ENCODE data around the gene VWA1.
"Not testable (repeated sequence)": the region's sequence is repeated elsewhere in the genome, so short reads cannot be mapped to it uniquely, and the experiment has no call there.

DNA sequence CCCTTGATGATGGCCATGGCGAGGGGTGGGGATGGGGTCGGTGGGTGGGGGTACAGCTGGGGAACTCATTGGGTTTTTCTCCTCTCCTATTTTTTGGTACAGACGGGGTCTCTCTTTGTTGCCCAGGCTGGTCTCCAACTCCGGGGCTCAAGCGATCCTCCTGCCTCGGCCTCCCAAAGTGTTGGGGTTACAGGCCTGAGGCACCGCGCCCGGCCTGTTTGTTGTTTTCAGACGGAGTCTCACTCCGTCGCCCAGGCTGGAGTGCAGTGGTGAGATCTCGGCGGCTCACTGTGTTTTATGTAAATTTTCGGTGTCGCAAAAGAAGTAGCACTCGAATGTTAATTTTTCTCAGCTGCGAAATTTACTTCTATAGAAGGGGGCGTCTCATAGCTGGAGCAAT lies 11.1 kb downstream of the VWA1 start:
- TF ChIP-seq, protein P1, sequence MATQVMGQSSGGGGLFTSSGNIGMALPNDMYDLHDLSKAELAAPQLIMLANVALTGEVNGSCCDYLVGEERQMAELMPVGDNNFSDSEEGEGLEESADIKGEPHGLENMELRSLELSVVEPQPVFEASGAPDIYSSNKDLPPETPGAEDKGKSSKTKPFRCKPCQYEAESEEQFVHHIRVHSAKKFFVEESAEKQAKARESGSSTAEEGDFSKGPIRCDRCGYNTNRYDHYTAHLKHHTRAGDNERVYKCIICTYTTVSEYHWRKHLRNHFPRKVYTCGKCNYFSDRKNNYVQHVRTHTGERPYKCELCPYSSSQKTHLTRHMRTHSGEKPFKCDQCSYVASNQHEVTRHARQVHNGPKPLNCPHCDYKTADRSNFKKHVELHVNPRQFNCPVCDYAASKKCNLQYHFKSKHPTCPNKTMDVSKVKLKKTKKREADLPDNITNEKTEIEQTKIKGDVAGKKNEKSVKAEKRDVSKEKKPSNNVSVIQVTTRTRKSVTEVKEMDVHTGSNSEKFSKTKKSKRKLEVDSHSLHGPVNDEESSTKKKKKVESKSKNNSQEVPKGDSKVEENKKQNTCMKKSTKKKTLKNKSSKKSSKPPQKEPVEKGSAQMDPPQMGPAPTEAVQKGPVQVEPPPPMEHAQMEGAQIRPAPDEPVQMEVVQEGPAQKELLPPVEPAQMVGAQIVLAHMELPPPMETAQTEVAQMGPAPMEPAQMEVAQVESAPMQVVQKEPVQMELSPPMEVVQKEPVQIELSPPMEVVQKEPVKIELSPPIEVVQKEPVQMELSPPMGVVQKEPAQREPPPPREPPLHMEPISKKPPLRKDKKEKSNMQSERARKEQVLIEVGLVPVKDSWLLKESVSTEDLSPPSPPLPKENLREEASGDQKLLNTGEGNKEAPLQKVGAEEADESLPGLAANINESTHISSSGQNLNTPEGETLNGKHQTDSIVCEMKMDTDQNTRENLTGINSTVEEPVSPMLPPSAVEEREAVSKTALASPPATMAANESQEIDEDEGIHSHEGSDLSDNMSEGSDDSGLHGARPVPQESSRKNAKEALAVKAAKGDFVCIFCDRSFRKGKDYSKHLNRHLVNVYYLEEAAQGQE (IDR thresholded peaks at IDR 0.05; ENCODE audit: low read depth, low read length) = not testable (repeated sequence)
- TF ChIP-seq RCOR1 (IDR thresholded peaks at IDR 0.05; ENCODE audit: low read length); TCF12 (IDR thresholded peaks at IDR 0.05); FOXM1 (IDR thresholded peaks at IDR 0.05; ENCODE audit: low read depth); TAF1 (IDR thresholded peaks at IDR 0.05; ENCODE audit: borderline replicate concordance, low read depth, low read length): not testable (repeated sequence)
